Astrocyte of the spinal cord (primary cell): ENCODE data around the gene ZNF292.

Source experiments
- DNase-seq: peaks from one replicate; pipeline ENCODE4 v3.0.0; 2011; ENCODE audit warnings: low read depth, low spot score
- H3K4me3 ChIP-seq: 2 replicates; pipeline ENCODE4 v1.5.1; 2011; ENCODE audit warnings: low read depth, mild to moderate bottlenecking, low read length, moderate library complexity
- CTCF ChIP-seq: IDR thresholded peaks from 2 replicates; pipeline ENCODE4 v1.5.1; 2012; ENCODE audit warnings: low read depth, mild to moderate bottlenecking, low read length, inconsistent platforms
- in situ Hi-C: cut with HindIII; loops from 2 replicates; pipeline ENCODE4 v1.10.0; 2017; ENCODE audit warnings: low sequenced_read_pairs

ZNF292 gene

GRCh38 chr6:87251225-87251624 lies 95.9 kb downstream of the ZNF292 start:
- no peak overlapping the region for H3K4me3 ChIP-seq
- DNase-seq, result no peak
- in situ Hi-C loops, result no loop called here
- TF ChIP-seq CTCF, result no peak

DNA sequence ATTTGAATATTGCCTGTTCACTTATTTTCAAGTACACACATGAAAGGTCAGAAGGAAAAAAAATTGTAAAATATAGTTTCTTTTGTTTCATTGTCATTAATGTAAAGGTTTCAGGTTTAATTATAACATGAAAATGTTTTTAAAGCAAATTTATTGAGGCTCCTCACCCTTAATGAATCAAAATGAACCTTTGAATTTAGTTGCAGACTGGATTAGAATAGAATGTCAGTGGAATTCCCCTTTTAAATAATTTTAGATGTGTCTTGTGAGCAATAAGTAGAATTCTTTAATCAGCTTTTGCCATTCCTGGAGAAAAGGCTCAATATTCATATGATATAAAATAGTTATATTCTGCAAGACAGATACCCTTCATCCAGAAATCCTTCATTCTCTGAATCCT lies 96.4 kb downstream of the ZNF292 start:
- no peak for DNase-seq
- TF ChIP-seq CTCF, result no peak
- in situ Hi-C loops, result no loop called here
- no peak overlapping the region for H3K4me3 ChIP-seq

DNA sequence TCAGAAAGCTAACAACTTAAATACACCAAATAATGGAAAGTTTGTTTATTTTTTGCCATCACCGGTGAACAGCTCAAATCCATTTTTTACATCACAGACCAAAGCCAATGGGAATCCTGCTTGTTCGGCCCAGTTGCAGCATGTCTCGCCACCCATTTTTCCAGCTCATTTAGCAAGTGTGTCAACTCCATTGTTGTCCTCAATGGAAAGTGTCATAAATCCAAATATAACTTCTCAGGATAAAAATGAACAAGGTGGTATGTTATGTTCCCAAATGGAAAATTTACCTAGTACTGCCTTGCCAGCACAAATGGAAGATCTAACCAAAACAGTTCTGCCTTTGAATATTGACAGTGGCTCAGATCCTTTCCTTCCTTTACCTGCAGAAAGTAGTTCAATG lies 101.7 kb downstream of the ZNF292 start:
- TF ChIP-seq CTCF, result no peak
- no peak overlapping the region for H3K4me3 ChIP-seq
- no peak for DNase-seq
- in situ Hi-C loops, result no loop called here

- DNase-seq, result no peak
- TF ChIP-seq CTCF, result no peak
- H3K4me3 ChIP-seq, result no peak overlapping the region
- in situ Hi-C loops, result no loop called here
Measured at GRCh38 chr6:87257565-87257964, 102.2 kb downstream of the ZNF292 start.

- in situ Hi-C loops, result no loop called here
- no peak for TF ChIP-seq CTCF
- no peak overlapping the region for H3K4me3 ChIP-seq
- DNase-seq, result no peak
Measured at GRCh38 chr6:87257975-87258374, 102.6 kb downstream of the ZNF292 start.

GRCh38 chr6:87259791-87260190 lies 104.4 kb downstream of the ZNF292 start:
- in situ Hi-C loops, result no loop called here
- no peak overlapping the region for H3K4me3 ChIP-seq
- no peak for DNase-seq
- no peak for TF ChIP-seq CTCF

DNA sequence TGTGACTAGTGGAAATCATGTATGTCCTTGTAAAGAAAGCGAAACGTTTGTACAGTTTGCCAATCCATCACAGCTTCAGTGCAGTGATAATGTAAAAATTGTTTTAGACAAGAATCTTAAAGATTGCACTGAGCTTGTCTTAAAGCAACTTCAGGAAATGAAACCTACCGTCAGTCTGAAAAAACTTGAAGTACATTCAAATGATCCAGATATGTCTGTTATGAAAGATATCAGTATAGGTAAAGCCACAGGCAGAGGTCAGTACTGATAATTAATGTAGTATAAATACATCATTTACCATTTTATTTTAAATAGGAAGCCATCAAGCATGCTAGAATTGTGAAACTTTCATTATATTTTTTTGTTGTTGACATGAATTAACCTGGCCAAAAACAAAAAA lies 106.2 kb downstream of the ZNF292 start:
- DNase-seq, result no peak
- in situ Hi-C loops, result no loop called here
- H3K4me3 ChIP-seq, result no peak overlapping the region
- no peak for TF ChIP-seq CTCF
